Memory B cell (primary cell): ENCODE measurements around the gene CPSF6.
"Not testable (repeated sequence)": the region's sequence is repeated elsewhere in the genome, so short reads cannot be mapped to it uniquely, and the experiment has no call there.

Experiments
- ATAC-seq: fragments of 150-1000 bp; cut with Tn5 transposase; 2 replicates; pipeline ENCODE4 v1.10.0; 2021; ENCODE audit warnings: low read depth, mild to moderate bottlenecking, moderate library complexity
- DNase-seq, 2 donors: peaks; one replicate each; pipeline ENCODE4 v3.0.0; 2022; ENCODE audit warnings: low spot score in 2 of 2
- H3K27ac Mint-ChIP-seq: one replicate; pipeline ENCODE4 v1.8.0; 2022; ENCODE audit warnings: mild to moderate bottlenecking, moderate library complexity, mixed read lengths
- H3K27me3 Mint-ChIP-seq: one replicate; pipeline ENCODE4 v1.8.0; 2022; ENCODE audit warnings: mixed read lengths
- H3K36me3 Mint-ChIP-seq: one replicate; pipeline ENCODE4 v1.8.0; 2022; ENCODE audit warnings: mild to moderate bottlenecking, mixed read lengths
- H3K4me1 Mint-ChIP-seq: one replicate; pipeline ENCODE4 v1.8.0; 2022; ENCODE audit warnings: mixed read lengths
- H3K4me3 Mint-ChIP-seq: one replicate; pipeline ENCODE4 v1.8.0; 2022; ENCODE audit warnings: mild to moderate bottlenecking, moderate library complexity, mixed read lengths
- H3K9me3 Mint-ChIP-seq: one replicate; pipeline ENCODE4 v1.8.0; 2022; ENCODE audit warnings: mixed read lengths

The CPSF6 gene

DNA sequence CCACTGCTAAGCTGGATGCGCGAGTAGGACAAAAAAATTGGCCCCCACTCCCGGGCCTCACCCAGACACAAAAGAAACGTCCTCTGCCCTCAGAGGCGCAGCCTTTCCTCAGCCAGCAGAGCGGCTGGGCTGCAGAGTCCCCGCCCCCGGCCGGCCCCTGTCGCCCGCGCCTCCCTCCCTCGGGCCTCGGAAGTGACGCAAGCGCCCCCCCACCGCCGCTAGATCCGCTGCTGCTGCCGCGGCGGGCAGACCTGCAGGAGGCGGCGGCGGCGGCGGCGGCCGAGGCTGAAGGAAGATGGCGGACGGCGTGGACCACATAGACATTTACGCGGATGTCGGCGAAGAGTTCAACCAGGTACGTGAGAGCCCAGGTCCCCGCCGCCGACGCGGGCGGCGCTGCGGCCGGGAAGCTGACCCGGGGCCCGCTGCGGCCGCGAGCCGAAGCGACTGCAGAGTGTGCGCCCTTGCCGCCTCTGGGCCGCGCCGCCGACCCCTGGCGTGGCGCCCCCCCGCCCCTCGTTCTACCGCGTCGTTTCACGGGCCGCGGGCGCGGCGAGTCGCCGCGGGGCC is at the start of gene CPSF6:
CPSF6 (plus strand) TSS at position 218 of the 570 bp plus-strand sequence; CDS start at position 296, 78 bp downstream.
- Mint-ChIP-seq H3K9me3 (no peaks in the 10 kb centered on the region), H3K4me1 (peaks cover 18% of the 10 kb centered on the region), H3K27me3 (no peaks in the 10 kb centered on the region), H3K36me3 (no peaks in the 10 kb centered on the region), H3K4me3 (peak within 1 kb of the TSS; percentile 91), H3K27ac (peak within 1 kb of the TSS; percentile 92)
- peak; percentile 88 for ATAC-seq
- DNase-seq: peak; percentile 95

DNA sequence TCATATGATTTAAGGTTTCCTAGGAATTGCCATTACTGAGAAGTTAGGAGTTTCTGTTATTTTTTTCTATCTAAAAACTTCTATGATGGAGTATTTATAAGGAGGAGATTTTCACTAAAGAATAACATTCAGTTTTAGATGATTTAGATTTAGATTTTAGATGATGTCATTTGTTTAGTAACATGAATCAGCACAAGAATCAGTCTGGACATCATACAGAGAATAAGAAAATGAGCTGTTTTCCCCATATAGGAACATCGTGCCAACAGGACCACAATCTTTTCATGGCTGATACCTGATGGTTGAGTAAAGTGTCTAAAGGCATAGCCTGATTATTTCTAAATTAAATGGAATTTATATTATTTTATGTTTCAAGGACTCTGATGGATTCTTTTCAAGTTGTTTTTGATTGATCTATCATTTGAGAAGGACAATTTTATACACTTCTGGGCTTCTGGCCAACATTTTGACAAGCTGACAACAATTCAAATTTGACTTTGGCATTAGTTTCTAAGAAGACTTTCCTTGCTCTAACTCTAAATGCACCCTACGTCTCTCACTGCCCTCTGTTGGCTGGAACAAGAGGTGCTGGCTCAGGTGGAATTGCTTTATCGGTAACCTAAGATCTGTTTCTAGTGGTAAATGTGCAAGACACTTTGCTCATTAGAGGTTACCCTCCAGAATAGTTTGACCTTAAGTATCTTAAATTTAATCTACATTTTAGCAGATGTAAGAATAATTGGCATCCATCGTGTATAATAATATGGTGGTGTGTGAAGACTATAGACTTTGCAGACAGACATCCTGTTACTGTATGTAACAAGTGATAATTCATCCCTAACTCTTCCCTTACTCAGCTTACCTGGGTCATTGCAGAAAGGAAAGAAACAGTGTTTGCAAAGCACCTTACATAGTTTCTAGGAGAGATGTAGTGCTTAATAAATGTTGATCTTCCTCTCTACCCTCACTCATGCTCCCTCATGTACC is 42.8 kb upstream of the CPSF6 start:
- peaks cover 32% of the 10 kb centered on the region for H3K9me3 Mint-ChIP-seq
- H3K27me3 Mint-ChIP-seq: peaks cover 1% of the 10 kb centered on the region
- no peak overlapping the region for H3K27ac Mint-ChIP-seq
- DNase-seq: no peak
- H3K36me3 Mint-ChIP-seq: peaks cover 13% of the 10 kb centered on the region
- ATAC-seq: no peak
- H3K4me1 Mint-ChIP-seq: no peaks in the 10 kb centered on the region
- H3K4me3 Mint-ChIP-seq: no peak overlapping the region

DNA sequence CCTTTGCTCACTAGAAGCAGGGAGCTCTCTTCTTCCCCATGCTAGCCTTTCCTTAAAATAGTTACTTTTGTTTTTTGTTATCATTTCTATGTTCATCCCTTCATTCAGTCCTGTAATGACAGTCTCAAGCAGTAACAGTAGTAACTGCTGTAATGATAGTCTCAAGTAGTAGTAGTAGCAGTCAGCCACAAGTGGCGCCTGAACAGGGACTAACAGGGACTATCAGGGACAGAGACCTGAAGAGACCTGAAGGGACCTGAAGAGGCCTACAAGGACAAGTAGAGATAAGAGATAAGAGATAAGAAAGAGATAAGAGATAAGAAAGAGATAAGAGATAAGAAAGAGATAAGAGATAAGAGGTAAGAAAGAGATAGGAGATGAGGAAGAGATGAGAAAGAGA is 39.4 kb upstream of the CPSF6 start:
- peaks cover 35% of the 10 kb centered on the region for H3K9me3 Mint-ChIP-seq
- not testable (repeated sequence) for H3K4me3 Mint-ChIP-seq, H3K4me1 Mint-ChIP-seq, ATAC-seq, H3K27me3 Mint-ChIP-seq, H3K27ac Mint-ChIP-seq, DNase-seq
- H3K36me3 Mint-ChIP-seq: peaks cover 13% of the 10 kb centered on the region

DNA sequence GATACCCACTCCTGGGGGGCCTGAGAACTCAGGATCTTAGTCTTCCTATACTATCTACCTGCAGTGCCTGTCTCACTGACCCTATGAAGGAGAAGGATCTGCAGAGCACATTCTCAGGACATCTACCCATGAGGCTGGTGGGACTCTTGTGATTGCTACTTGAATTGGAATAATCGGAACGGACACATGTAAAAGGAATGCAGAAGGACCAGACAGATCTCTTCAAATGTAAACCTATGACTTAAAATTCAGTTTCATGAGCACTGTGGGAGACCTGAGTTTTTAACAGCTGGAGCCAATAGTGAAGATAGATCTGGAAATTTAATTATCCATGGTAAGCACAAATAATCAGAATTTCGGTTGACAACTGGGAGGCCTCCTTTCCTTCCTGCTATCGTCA is 35.2 kb upstream of the CPSF6 start:
- Mint-ChIP-seq H3K27ac (no peak overlapping the region), H3K27me3 (peaks cover 6% of the 10 kb centered on the region), H3K36me3 (peaks cover 3% of the 10 kb centered on the region), H3K4me3 (no peak overlapping the region), H3K4me1 (no peaks in the 10 kb centered on the region), H3K9me3 (peaks cover 29% of the 10 kb centered on the region)
- no peak for ATAC-seq
- no peak for DNase-seq

DNA sequence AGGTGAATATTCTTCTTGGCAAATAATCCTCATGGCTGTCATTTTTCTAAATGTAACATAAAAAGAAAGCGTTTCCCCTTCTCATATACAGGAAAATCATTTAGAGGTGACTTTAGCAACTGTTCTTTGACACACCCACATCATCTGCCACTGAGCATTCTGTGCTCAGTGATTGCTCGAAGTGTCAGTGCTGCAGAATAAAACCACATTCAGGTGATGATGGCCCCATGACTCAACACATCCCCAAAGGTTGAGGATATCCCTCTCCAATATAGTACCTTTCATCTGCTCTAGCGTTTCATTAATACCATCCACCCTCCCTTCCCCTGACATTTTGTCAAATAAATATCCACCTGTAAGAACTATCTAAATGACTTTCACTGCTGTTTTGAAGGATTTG is 28.7 kb upstream of the CPSF6 start:
- Mint-ChIP-seq H3K9me3 (peaks cover 6% of the 10 kb centered on the region), H3K4me1 (no peaks in the 10 kb centered on the region), H3K36me3 (peaks cover 2% of the 10 kb centered on the region), H3K27me3 (peaks cover 2% of the 10 kb centered on the region), H3K27ac (no peak overlapping the region), H3K4me3 (no peak overlapping the region)
- ATAC-seq (no peak), DNase-seq (no peak)

DNA sequence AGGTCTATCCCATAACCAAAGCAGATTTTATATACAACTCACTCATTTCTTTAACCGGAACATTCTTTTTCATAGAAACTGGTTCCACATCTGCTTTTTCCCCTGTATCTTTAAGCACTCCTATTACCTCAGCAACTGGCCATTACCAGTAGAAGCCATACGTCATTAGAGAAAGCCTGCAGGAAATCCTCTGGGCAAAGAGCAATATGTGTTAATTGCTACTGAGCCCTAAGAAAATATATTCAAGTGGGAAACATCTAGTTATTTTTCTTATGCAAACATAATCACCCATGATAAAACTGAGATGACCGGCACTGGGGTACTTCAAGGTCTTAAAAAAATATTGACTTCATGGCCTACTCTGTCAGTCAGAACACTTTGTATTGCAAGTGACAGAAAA is 28.2 kb upstream of the CPSF6 start:
- H3K4me3 Mint-ChIP-seq: no peak overlapping the region
- H3K4me1 Mint-ChIP-seq: no peaks in the 10 kb centered on the region
- H3K27me3 Mint-ChIP-seq: peaks cover 2% of the 10 kb centered on the region
- no peak overlapping the region for H3K27ac Mint-ChIP-seq
- H3K36me3 Mint-ChIP-seq: peaks cover 2% of the 10 kb centered on the region
- ATAC-seq (no peak), DNase-seq (no peak)
- peaks cover 6% of the 10 kb centered on the region for H3K9me3 Mint-ChIP-seq

DNA sequence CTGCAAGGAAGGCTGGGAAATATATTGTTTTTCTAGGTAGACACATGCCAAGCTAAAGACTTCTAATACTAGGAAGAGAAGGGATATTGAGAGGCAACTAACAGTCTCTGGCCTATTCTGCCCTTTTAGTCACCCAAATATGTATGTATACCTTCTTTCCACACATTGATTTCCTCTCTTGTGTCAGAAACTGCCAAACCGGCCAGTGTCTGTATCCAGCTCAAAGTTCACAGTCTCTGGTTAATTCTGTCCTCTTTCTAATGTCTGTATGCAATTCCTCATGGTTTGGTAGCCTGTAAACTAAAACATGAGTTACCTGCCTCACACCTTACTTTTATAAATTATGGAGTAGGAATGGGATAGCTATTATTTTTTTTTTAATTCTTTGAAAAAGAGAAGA is 25.2 kb upstream of the CPSF6 start:
- Mint-ChIP-seq H3K9me3 (no peaks in the 10 kb centered on the region), H3K27ac (no peak overlapping the region), H3K36me3 (peaks cover 2% of the 10 kb centered on the region), H3K4me1 (no peaks in the 10 kb centered on the region), H3K27me3 (peaks cover 2% of the 10 kb centered on the region), H3K4me3 (no peak overlapping the region)
- DNase-seq (no peak), ATAC-seq (no peak)

DNA sequence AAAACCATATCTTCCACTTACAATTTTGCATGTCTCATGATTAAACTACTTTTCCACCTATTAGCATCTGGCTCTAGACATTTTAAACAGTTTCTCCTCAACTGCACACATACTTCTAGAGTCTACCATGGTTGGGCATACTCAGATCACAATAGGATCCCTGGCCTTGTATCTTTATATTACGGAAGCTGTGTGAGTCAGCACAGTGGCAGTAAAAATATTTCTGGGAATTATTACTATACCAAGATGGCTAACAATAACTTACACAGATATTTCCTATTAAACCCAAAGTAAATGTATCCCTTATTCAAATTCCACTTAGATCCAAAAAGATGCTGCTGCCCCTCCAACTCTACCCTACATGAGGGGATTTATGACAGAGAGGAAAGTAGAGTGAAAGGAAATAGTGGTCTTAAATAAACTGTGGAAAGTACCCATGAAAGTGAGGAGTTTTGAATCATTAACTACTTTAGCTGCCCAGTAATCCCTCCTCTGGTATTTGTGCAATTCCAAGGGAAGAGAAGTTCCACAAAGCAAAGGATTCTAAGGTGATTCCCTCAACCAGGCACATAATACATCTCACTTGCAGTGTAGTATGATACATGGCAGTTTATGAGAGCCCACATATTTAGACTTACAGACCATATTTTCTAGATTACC is 14.0 kb upstream of the CPSF6 start:
- Mint-ChIP-seq H3K27ac (no peak overlapping the region), H3K27me3 (peaks cover 2% of the 10 kb centered on the region), H3K9me3 (peaks cover 1% of the 10 kb centered on the region), H3K4me1 (no peaks in the 10 kb centered on the region), H3K4me3 (no peak overlapping the region), H3K36me3 (no peaks in the 10 kb centered on the region)
- ATAC-seq: no peak
- no peak for DNase-seq

DNA sequence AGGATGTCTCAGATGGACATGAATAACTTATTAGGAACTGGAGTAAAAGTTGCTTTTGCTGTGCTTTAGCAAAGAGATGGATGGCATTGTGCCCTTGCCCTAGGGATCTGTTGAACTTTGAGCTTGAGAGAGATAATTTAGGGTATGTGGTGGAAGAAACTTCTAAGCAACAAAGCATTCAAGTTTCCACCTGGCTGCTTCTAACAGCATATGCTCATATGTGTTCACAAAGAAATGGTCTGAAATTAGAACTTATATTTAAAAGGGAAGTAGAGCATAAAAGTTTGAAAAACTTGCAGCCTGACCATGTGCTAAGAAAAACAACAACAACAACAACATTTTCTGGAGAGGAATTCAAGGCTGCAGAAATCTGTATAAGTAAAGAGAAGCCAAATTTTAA is 7.9 kb upstream of the CPSF6 start:
- DNase-seq (no peak), ATAC-seq (no peak)
- H3K4me3 Mint-ChIP-seq: no peak overlapping the region
- no peaks in the 10 kb centered on the region for H3K27me3 Mint-ChIP-seq
- peaks cover 13% of the 10 kb centered on the region for H3K9me3 Mint-ChIP-seq
- no peaks in the 10 kb centered on the region for H3K4me1 Mint-ChIP-seq
- peaks cover 10% of the 10 kb centered on the region for H3K36me3 Mint-ChIP-seq
- no peak overlapping the region for H3K27ac Mint-ChIP-seq

DNA sequence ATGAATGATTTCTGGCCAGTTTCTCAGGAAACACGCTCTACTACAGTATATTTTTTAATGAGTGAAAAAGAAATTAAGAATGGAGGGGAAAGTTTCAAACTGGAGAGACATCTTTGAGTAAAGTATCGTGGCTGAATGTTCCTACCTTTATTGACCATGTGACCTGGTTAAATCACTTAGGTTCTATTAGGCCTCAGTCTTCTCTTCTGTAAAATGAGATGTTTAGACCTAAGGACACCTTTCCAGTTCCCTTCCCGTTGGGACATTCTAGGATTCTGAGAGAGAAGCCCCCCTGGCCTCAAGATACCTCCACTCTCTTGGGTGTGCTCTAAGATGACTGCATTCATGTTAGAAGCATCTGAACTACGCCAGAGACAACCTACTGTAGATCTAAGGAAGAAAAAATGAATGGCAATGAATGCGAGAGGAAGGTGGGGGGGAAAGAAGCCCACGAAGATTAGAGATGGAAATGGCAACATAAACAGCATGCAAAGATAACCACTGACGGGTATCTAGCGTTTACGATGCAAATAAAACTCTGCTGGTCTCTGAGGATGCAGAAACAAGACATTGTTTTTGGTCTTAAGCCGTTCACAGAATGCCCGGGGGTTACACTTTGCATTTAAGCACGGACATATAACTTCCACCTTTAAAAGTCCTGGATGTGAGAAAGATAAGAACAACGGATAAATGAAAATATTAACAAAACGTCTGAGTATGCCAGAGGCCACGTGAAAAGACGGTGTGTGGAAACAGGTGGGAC is 599 bp upstream of the CPSF6 start:
- DNase-seq (no peak), ATAC-seq (peak; percentile 1)
- Mint-ChIP-seq H3K27me3 (no peaks in the 10 kb centered on the region), H3K36me3 (no peaks in the 10 kb centered on the region), H3K4me3 (peak overlapping the region; percentile 89), H3K27ac (peak overlapping the region; percentile 92), H3K4me1 (peaks cover 18% of the 10 kb centered on the region), H3K9me3 (no peaks in the 10 kb centered on the region)

DNA sequence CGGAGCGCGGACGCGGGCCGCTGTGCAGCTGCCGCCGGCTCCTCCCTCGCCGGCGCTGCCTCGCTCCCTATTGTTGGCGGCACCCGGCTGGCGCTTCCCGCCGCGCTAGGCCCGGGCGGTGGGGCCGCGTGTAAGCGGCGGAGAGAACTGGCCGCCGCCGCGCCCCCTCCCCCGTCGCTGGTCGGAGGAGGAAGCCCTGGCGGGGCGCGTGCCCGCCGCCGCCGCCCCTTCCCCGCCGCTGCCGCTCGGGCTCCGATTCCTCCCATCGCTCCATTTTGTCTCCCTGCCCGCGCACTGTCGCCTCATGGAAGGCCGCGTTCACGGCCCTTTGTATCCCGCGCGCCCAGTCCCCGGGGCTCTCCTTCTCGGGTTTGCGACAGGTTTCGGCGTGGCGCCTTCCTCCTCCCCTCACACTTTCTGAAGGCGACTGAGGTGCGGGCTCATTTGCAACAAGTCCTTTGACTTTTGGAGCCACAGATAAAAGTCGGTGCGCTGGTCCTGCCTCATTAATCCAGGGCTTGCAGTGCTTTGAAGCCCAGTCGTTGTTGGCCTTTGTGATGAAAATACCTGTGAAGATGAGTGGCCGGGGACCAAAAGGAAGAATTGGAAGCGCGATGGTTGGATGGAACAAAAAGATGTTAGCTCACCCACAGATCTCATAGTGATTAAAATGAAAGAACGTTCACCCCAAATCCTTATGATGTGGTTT is 707 bp downstream of the CPSF6 start:
- ATAC-seq: peak; percentile 28
- H3K27ac Mint-ChIP-seq: peak overlapping the region; percentile 92
- H3K36me3 Mint-ChIP-seq: no peaks in the 10 kb centered on the region
- peak; percentile 26 to 46 for DNase-seq
- H3K4me1 Mint-ChIP-seq: peaks cover 18% of the 10 kb centered on the region
- H3K27me3 Mint-ChIP-seq: no peaks in the 10 kb centered on the region
- H3K9me3 Mint-ChIP-seq: no peaks in the 10 kb centered on the region
- peak overlapping the region; percentile 91 for H3K4me3 Mint-ChIP-seq

- H3K27ac Mint-ChIP-seq: peak overlapping the region; percentile 92
- peaks cover 21% of the 10 kb centered on the region for H3K4me1 Mint-ChIP-seq
- DNase-seq (no peak), ATAC-seq (no peak)
- no peaks in the 10 kb centered on the region for H3K27me3 Mint-ChIP-seq
- no peaks in the 10 kb centered on the region for H3K36me3 Mint-ChIP-seq
- H3K4me3 Mint-ChIP-seq: peak overlapping the region; percentile 91
- H3K9me3 Mint-ChIP-seq: no peaks in the 10 kb centered on the region
These were observed 1.2 kb downstream of the CPSF6 start for GRCh38 chr12:69240631-69240995.

- Mint-ChIP-seq H3K27ac (peak overlapping the region; percentile 28), H3K4me3 (no peak overlapping the region), H3K27me3 (no peaks in the 10 kb centered on the region), H3K9me3 (no peaks in the 10 kb centered on the region), H3K4me1 (peaks cover 21% of the 10 kb centered on the region), H3K36me3 (no peaks in the 10 kb centered on the region)
- DNase-seq (no peak), ATAC-seq (no peak)
These were observed 2.2 kb downstream of the CPSF6 start for GRCh38 chr12:69241438-69242092.
